Right hindlimb (tissue), 1 donor: ENCODE measurements around the gene ADAMTS17.

Experiments
- DNase-seq: peaks from one replicate; pipeline ENCODE4 v3.0.0-alpha.2; 2018

ADAMTS17 gene

GRCh38 chr15:100248236-100248635 lies 93.5 kb downstream of the ADAMTS17 start:
- DNase-seq, result peak; percentile 2

GRCh38 chr15:100247228-100248225 lies 94.2 kb downstream of the ADAMTS17 start:
- peak; percentile 13 for DNase-seq

- DNase-seq, result no peak
These were observed 95.9 kb downstream of the ADAMTS17 start for GRCh38 chr15:100245855-100246254.

GRCh38 chr15:100245487-100245820 lies 96.3 kb downstream of the ADAMTS17 start:
- no peak for DNase-seq

- no peak for DNase-seq
These were observed 96.8 kb downstream of the ADAMTS17 start for GRCh38 chr15:100244796-100245486.

GRCh38 chr15:100242989-100243388 lies 98.8 kb downstream of the ADAMTS17 start:
- DNase-seq, result no peak

GRCh38 chr15:100241572-100242482 lies 99.9 kb downstream of the ADAMTS17 start:
- no peak for DNase-seq

GRCh38 chr15:100236981-100237720 lies 104.6 kb downstream of the ADAMTS17 start:
- no peak for DNase-seq

- no peak for DNase-seq
These were observed 106.7 kb downstream of the ADAMTS17 start for GRCh38 chr15:100235030-100235617.

- DNase-seq, result peak; percentile 88
These were observed 107.4 kb downstream of the ADAMTS17 start for GRCh38 chr15:100234158-100235029.

GRCh38 chr15:100230784-100231183 lies 111.0 kb downstream of the ADAMTS17 start:
- DNase-seq, result no peak

- DNase-seq, result no peak
These were observed 112.3 kb downstream of the ADAMTS17 start for GRCh38 chr15:100229181-100230163.

- DNase-seq, result no peak
These were observed 114.0 kb downstream of the ADAMTS17 start for GRCh38 chr15:100227781-100228180.

GRCh38 chr15:100226107-100226506 lies 115.7 kb downstream of the ADAMTS17 start:
- DNase-seq, result no peak

- DNase-seq, result no peak
These were observed 117.3 kb downstream of the ADAMTS17 start for GRCh38 chr15:100224206-100225185.

GRCh38 chr15:100222349-100222715 lies 119.4 kb downstream of the ADAMTS17 start:
- DNase-seq, result no peak

GRCh38 chr15:100221471-100222348 lies 120.1 kb downstream of the ADAMTS17 start:
- DNase-seq, result peak; percentile 62
